Spleen (tissue), 11 donors: ENCODE measurements around the gene LGALS8. TPM values are rescaled to one million over a fixed set of nuclear protein-coding genes. Genes with fewer than 3 reads are reported as not detected.

Experiments used
- DNase-seq: peaks from one replicate; pipeline ENCODE4 v3.0.0-alpha.2; 2020
- H3K27ac ChIP-seq, 8 donors: fragments of 200-600 bp; sonication (generic) in 7 of 8; 1 replicate in 4 of 8; 2 replicates in 4 of 8; pipeline versions ENCODE4 v1.5.0 to v1.8.0; 2016 to 2021; ENCODE audit warnings: inconsistent platforms in 4 of 8, mild to moderate bottlenecking in 4 of 8, moderate library complexity in 1 of 8
- H3K27me3 ChIP-seq, 7 donors: fragments of 200-600 bp; sonication (generic) in 6 of 7; replicated peaks in 1 of 7; 1 replicate in 4 of 7; 2 replicates in 3 of 7; pipeline versions ENCODE4 v1.5.0 to v1.8.0; 2016 to 2021; ENCODE audit warnings: inconsistent platforms in 3 of 7, mild to moderate bottlenecking in 1 of 7
- H3K36me3 ChIP-seq, 6 donors: fragments of 200-600 bp; sonication (generic) in 5 of 6; 1 replicate in 4 of 6; 2 replicates in 2 of 6; pipeline versions ENCODE4 v1.5.0 to v1.8.0; 2016 to 2021; ENCODE audit warnings: inconsistent platforms in 2 of 6
- H3K4me1 ChIP-seq, 6 donors: fragments of 200-600 bp; sonication (generic) in 5 of 6; 1 replicate in 3 of 6; 2 replicates in 3 of 6; pipeline versions ENCODE4 v1.5.0 to v1.8.0; 2016 to 2021; ENCODE audit warnings: inconsistent platforms in 3 of 6
- H3K4me3 ChIP-seq, 8 donors: fragments of 200-600 bp; sonication (generic) in 7 of 8; 1 replicate in 4 of 8; 2 replicates in 4 of 8; pipeline versions ENCODE4 v1.5.0 to v1.8.0; 2016 to 2021; ENCODE audit warnings: inconsistent platforms in 4 of 8, mild to moderate bottlenecking in 4 of 8, moderate library complexity in 2 of 8
- H3K9me3 ChIP-seq, 8 donors: fragments of 200-600 bp; sonication (generic) in 7 of 8; 1 replicate in 4 of 8; 2 replicates in 4 of 8; pipeline versions ENCODE4 v1.5.0 to v1.8.0; 2016 to 2021; ENCODE audit warnings: inconsistent platforms in 4 of 8
- CTCF ChIP-seq, 11 experiments: fragments of 200-600 bp in 7 of 11; fragments of 450-650 bp in 4 of 11; sonication (generic) in 4 of 11; IDR thresholded peaks in 8 of 11; conservative IDR thresholded peaks in 3 of 11; 1 replicate in 7 of 11; 2 replicates in 4 of 11; pipeline versions ENCODE4 v1.4.0 to v1.8.0; 2016 to 2021; ENCODE audit warnings: antibody characterized with exemption in 11 of 11, inconsistent platforms in 4 of 11, mild to moderate bottlenecking in 1 of 11
- POLR2A ChIP-seq, 3 donors: fragments of 450-650 bp; IDR thresholded peaks; one replicate each; pipeline ENCODE4 v1.5.1; 2017; ENCODE audit warnings: antibody characterized with exemption in 3 of 3, mild to moderate bottlenecking in 1 of 3
- POLR2AphosphoS5 ChIP-seq, 3 donors: sonication (generic); formaldehyde crosslinking; IDR thresholded peaks; one replicate each; pipeline ENCODE4 v1.5.1; 2017; ENCODE audit warnings: antibody characterized with exemption in 3 of 3
- WGBS, 5 donors: extraction: QIAGEN DNeasy Blood & Tissue Kit in 3 of 5; methylation state at CpG; one replicate each; pipeline versions ENCODE4 v1.1.5 to v1.1.7; 2013 to 2018; 5-methylcytosine and 5-hydroxymethylcytosine counted together
- intact Hi-C: fragments of 100-400 bp; cut with DNase I; formaldehyde crosslinking; loops from one replicate; pipeline ENCODE4 v1.15.0; 2023; ENCODE audit warnings: low total_unique reads
- polyA plus RNA-seq, 3 donors: library from polyadenylated mRNA; stranded (reverse); fragments of 200-250 nt; gene quantifications; one replicate each; pipeline ENCODE4 v1.2.1, GENCODE V29; 2013
- total RNA-seq, 7 donors: library from RNA; depleted of rRNA in 3 of 7; stranded (reverse); fragments of >200 nt in 3 of 7; fragmentation: NEBNext Ultra II Directional in 4 of 7; extraction: Animal tissue kit (Norgen Biotek cat#: 25700) in 4 of 7; gene quantifications; one replicate each; pipeline versions ENCODE4 v1.1.0 to v1.2.1, GENCODE V29; 2016 to 2021
- donor health status: healthy with polysubstance abuse.
- donor health status: DM: no; HTN: no; CAD: no; lungs with moderate emphysema.
- donor health status: DM: no; HTN: no; CAD: no.
- donor health status: Bipolar disorder and iron deficiency.
- donor health status: healthy.
- donor health status: DM: no; HTN: no; CAD: no.
- donor health status: DM: yes; HTN: yes; CAD: no.

LGALS8 gene
- total and polyA plus RNA-seq, 10 donors = 18.4 to 276 (median 143) TPM

GRCh38 chr1:236552096-236552495 lies 28.3 kb downstream of the LGALS8 start:
- intact Hi-C loops = no loop called here
- H3K4me3 ChIP-seq = no peak overlapping the region
- DNase-seq = no peak
- 81 to 90% (median 89%) methylated on average over 6 of the region's 6 CpGs for WGBS, 5 donors
- TF ChIP-seq CTCF (IDR thresholded peaks at IDR 0.05 in 8 of 11, conservative IDR thresholded peaks at IDR 0.05 in 3 of 11) = no peak
- no peak for TF ChIP-seq POLR2AphosphoS5 (IDR thresholded peaks at IDR 0.05)
- TF ChIP-seq POLR2A (IDR thresholded peaks at IDR 0.05) = no peak
- no peaks in the 10 kb centered on the region for H3K27me3 ChIP-seq
- H3K27ac ChIP-seq = no peak overlapping the region
- peaks cover 9 to 100% (median 96%) of the 10 kb centered on the region in 6 donors for H3K36me3 ChIP-seq
- no peaks in the 10 kb centered on the region for H3K9me3 ChIP-seq
- no peaks in the 10 kb centered on the region for H3K4me1 ChIP-seq

GRCh38 chr1:236552901-236553300 lies 29.1 kb downstream of the LGALS8 start:
- Histone ChIP-seq H3K27me3 (no peaks in the 10 kb centered on the region), H3K36me3 (peaks cover 9 to 100% (median 97%) of the 10 kb centered on the region in 6 donors), H3K9me3 (no peaks in the 10 kb centered on the region), H3K4me3 (no peak overlapping the region), H3K27ac (no peak overlapping the region), H3K4me1 (peaks cover 0 to 6% (median 0%) of the 10 kb centered on the region in 6 donors)
- TF ChIP-seq CTCF (IDR thresholded peaks at IDR 0.05 in 8 of 11, conservative IDR thresholded peaks at IDR 0.05 in 3 of 11) = no peak
- no peak for TF ChIP-seq POLR2AphosphoS5 (IDR thresholded peaks at IDR 0.05)
- TF ChIP-seq POLR2A (IDR thresholded peaks at IDR 0.05) = no peak
- no peak for DNase-seq
- 29 to 47% (median 36%) methylated on average over 1 of the region's 1 CpG for WGBS, 5 donors
- intact Hi-C loops = no loop called here

- 80 to 88% (median 84%) methylated on average over 8 of the region's 8 CpGs for WGBS, 5 donors
- H3K36me3 ChIP-seq = peaks cover 7 to 100% (median 97%) of the 10 kb centered on the region in 6 donors
- intact Hi-C loops = no loop called here
Observed at GRCh38 chr1:236553370-236553769, 29.6 kb downstream of the LGALS8 start.

GRCh38 chr1:236556606-236557005 lies 32.8 kb downstream of the LGALS8 start:
- H3K9me3 ChIP-seq = no peaks in the 10 kb centered on the region
- intact Hi-C loops = no loop called here
- peaks cover 0 to 16% (median 0%) of the 10 kb centered on the region in 6 donors for H3K4me1 ChIP-seq
- no peak overlapping the region for H3K27ac ChIP-seq
- no peak overlapping the region for H3K4me3 ChIP-seq
- WGBS, 5 donors = 92 to 97% (median 96%) methylated on average over 7 of the region's 7 CpGs
- TF ChIP-seq CTCF (IDR thresholded peaks at IDR 0.05 in 8 of 11, conservative IDR thresholded peaks at IDR 0.05 in 3 of 11) (no peak), POLR2AphosphoS5 (IDR thresholded peaks at IDR 0.05) (no peak), POLR2A (IDR thresholded peaks at IDR 0.05) (no peak)
- H3K36me3 ChIP-seq = peaks cover 3 to 100% (median 89%) of the 10 kb centered on the region in 6 donors
- H3K27me3 ChIP-seq = no peaks in the 10 kb centered on the region
- no peak for DNase-seq

More at GRCh38 chr1:236553370-236553769, 29.6 kb downstream of the LGALS8 start:
- peaks cover 0 to 11% (median 0%) of the 10 kb centered on the region in 6 donors for H3K4me1 ChIP-seq
- no peaks in the 10 kb centered on the region for H3K9me3 ChIP-seq
- H3K27ac ChIP-seq = no peak overlapping the region
- no peak for DNase-seq
- no peaks in the 10 kb centered on the region for H3K27me3 ChIP-seq
- TF ChIP-seq POLR2AphosphoS5 (IDR thresholded peaks at IDR 0.05) = no peak
- TF ChIP-seq POLR2A (IDR thresholded peaks at IDR 0.05) = no peak
- no peak for TF ChIP-seq CTCF (IDR thresholded peaks at IDR 0.05 in 8 of 11, conservative IDR thresholded peaks at IDR 0.05 in 3 of 11)
- no peak overlapping the region for H3K4me3 ChIP-seq
